ENCODE measurements around the gene COL11A2. TPM values are rescaled to one million over a fixed set of nuclear protein-coding genes. Genes with fewer than 3 reads are reported as not detected.

Gene COL11A2
- total RNA-seq, 1 donor from 2014 or later = 11.9 TPM

GRCh38 chr6:33123732-33124524, 68.3 kb downstream of the COL11A2 start:
- Mint-ChIP-seq H3K4me3 (no peak overlapping the region), H3K27ac (no peak overlapping the region), H3K27me3 (peaks cover 43% of the 10 kb centered on the region), H3K4me1 (ENCODE audit: unreplicated experiment) (no peaks in the 10 kb centered on the region), H3K9me3 (peaks cover 5% of the 10 kb centered on the region), H3K36me3 (no peaks in the 10 kb centered on the region)
- peak; percentile 81 for TF ChIP-seq CTCF (conservative IDR thresholded peaks at IDR 0.05)
- no peak for DNase-seq (ENCODE audit: extremely low spot score, unreplicated experiment)

- Mint-ChIP-seq H3K4me3 (no peak overlapping the region), H3K4me1 (ENCODE audit: unreplicated experiment) (peaks cover 5% of the 10 kb centered on the region), H3K27me3 (peaks cover 42% of the 10 kb centered on the region)
Observed at GRCh38 chr6:33123181-33123580, 69.1 kb downstream of the COL11A2 start.

GRCh38 chr6:33120001-33120400, 72.3 kb downstream of the COL11A2 start:
- peaks cover 21% of the 10 kb centered on the region for H3K4me1 Mint-ChIP-seq (ENCODE audit: unreplicated experiment)
- no peak overlapping the region for H3K4me3 Mint-ChIP-seq
- H3K27ac Mint-ChIP-seq = no peak overlapping the region
- peaks cover 5% of the 10 kb centered on the region for H3K9me3 Mint-ChIP-seq
- peaks cover 64% of the 10 kb centered on the region for H3K27me3 Mint-ChIP-seq
- DNase-seq (ENCODE audit: extremely low spot score, unreplicated experiment) = no peak
- no peak for TF ChIP-seq CTCF (conservative IDR thresholded peaks at IDR 0.05)
- H3K36me3 Mint-ChIP-seq = no peaks in the 10 kb centered on the region

More at GRCh38 chr6:33123181-33123580, 69.1 kb downstream of the COL11A2 start:
- Mint-ChIP-seq H3K27ac (no peak overlapping the region), H3K9me3 (peaks cover 5% of the 10 kb centered on the region), H3K36me3 (no peaks in the 10 kb centered on the region)
- TF ChIP-seq CTCF (conservative IDR thresholded peaks at IDR 0.05) = no peak
- no peak for DNase-seq (ENCODE audit: extremely low spot score, unreplicated experiment)

GRCh38 chr6:33118525-33119123, 73.6 kb downstream of the COL11A2 start:
- TF ChIP-seq CTCF (conservative IDR thresholded peaks at IDR 0.05) = peak; percentile 92
- Mint-ChIP-seq H3K27ac (no peak overlapping the region), H3K36me3 (no peaks in the 10 kb centered on the region), H3K27me3 (peaks cover 75% of the 10 kb centered on the region), H3K4me1 (ENCODE audit: unreplicated experiment) (peaks cover 21% of the 10 kb centered on the region), H3K4me3 (peak overlapping the region; percentile 78), H3K9me3 (peaks cover under 1% of the 10 kb centered on the region)
- no peak for DNase-seq (ENCODE audit: extremely low spot score, unreplicated experiment)

- DNase-seq (ENCODE audit: extremely low spot score, unreplicated experiment) = no peak
- Mint-ChIP-seq H3K27ac (peak overlapping the region; percentile 37), H3K4me3 (peak overlapping the region; percentile 78)
Observed at GRCh38 chr6:33117811-33118277, 74.4 kb downstream of the COL11A2 start.

More at GRCh38 chr6:33117811-33118277, 74.4 kb downstream of the COL11A2 start:
- H3K9me3 Mint-ChIP-seq = no peaks in the 10 kb centered on the region
- TF ChIP-seq CTCF (conservative IDR thresholded peaks at IDR 0.05) = no peak
- H3K27me3 Mint-ChIP-seq = peaks cover 82% of the 10 kb centered on the region
- H3K4me1 Mint-ChIP-seq (ENCODE audit: unreplicated experiment) = peaks cover 21% of the 10 kb centered on the region
- no peaks in the 10 kb centered on the region for H3K36me3 Mint-ChIP-seq
